K562 (cell line): ENCODE data around the gene DYSF. TPM values are rescaled to one million over a fixed set of nuclear protein-coding genes. Genes with fewer than 3 reads are reported as not detected.
A peak's percentile ranks its signal among the peaks of the same experiment; 100 is the strongest.

ENCODE experiments used
- ATAC-seq: fragments of 200-7000 bp; cut with Tn5 transposase; 3 replicates; pipeline ENCODE4 v1.9.1; 2020; ENCODE audit warnings: moderate library complexity
- BruUV-seq: library from RNA; stranded (reverse); fragments of 400-500 nt; replicated peaks from 2 replicates; lab custom pipeline; 2021; lab: Mats Ljungman, UMichigan
- CTCF ChIA-PET: fragments of 300-600 bp; formaldehyde crosslinking; extraction: SDS; loops from one replicate; lab custom pipeline; 2021; ENCODE audit warnings: low intra/inter-chr PET ratio; lab: Yijun Ruan, JAX
- POLR2A ChIA-PET: fragments of 300-600, 350-650 bp; sonication (Branson Sonifier 250); formaldehyde crosslinking; extraction: SDS; loops from one replicate; lab custom pipeline; 2021; ENCODE audit warnings: antibody characterized with exemption, inconsistent platforms; lab: Yijun Ruan, JAX
- DNase-seq, 4 experiments: peaks; one replicate each; pipeline versions ENCODE4 v3.0.0 to v3.0.0-alpha.2; 2011 to 2018; ENCODE audit warnings: low spot score in 3 of 4, mixed read lengths in 3 of 4; ENCODE audit errors: extremely low read depth in 1 of 4
- FAIRE-seq: peaks from 2 replicates; lab custom pipeline; 2011; peaks lifted over from hg19 to GRCh38; lab: Jason Lieb, UNC
- H2AFZ ChIP-seq: 2 replicates; pipeline ENCODE4 v1.6.0; 2011; ENCODE audit warnings: low read depth, low read length, control low read depth, inconsistent platforms
- H3K27ac ChIP-seq: fragments of 200-600 bp; 3 replicates; pipeline ENCODE4 v1.8.0; 2011; ENCODE audit warnings: low read depth, mild to moderate bottlenecking, control low read depth, inconsistent platforms, low read length, moderate library complexity, mixed read lengths; ENCODE audit errors: extremely low read depth
- H3K27me3 ChIP-seq, 2 experiments: fragments of 300-600 bp in 1 of 2; 2 replicates in 1 of 2; 3 replicates in 1 of 2; pipeline versions ENCODE4 v1.6.0 to v1.8.0; 2011; ENCODE audit warnings: inconsistent platforms in 2 of 2, low read length in 2 of 2, mild to moderate bottlenecking in 1 of 2, mixed read lengths in 1 of 2, moderate library complexity in 1 of 2; ENCODE audit not compliant: control insufficient read depth in 2 of 2, insufficient read depth in 2 of 2
- H3K36me3 ChIP-seq: fragments of 300-600 bp; 3 replicates; pipeline ENCODE4 v1.8.0; 2011; ENCODE audit warnings: mild to moderate bottlenecking, low read length, inconsistent platforms; ENCODE audit not compliant: control insufficient read depth, insufficient read depth
- H3K4me1 ChIP-seq, 2 experiments: fragments of 200-600 bp in 1 of 2; replicated peaks in 1 of 2; 2 replicates in 1 of 2; 3 replicates in 1 of 2; pipeline versions ENCODE4 v1.5.1 to v1.8.0; 2011; ENCODE audit warnings: inconsistent platforms in 2 of 2, low read length in 2 of 2, mild to moderate bottlenecking in 1 of 2, mixed read lengths in 1 of 2, moderate library complexity in 1 of 2; ENCODE audit not compliant: control insufficient read depth in 2 of 2, insufficient read depth in 2 of 2
- H3K4me2 ChIP-seq: 2 replicates; pipeline ENCODE4 v1.6.1; 2011; ENCODE audit warnings: low read length, control low read depth, inconsistent platforms, mixed read lengths; ENCODE audit not compliant: insufficient read depth
- H3K4me3 ChIP-seq: fragments of 200-600 bp; sonication (generic), shearing (Covaris generic); 2 replicates; pipeline ENCODE4 v1.5.1; 2016; ENCODE audit warnings: control low read depth, inconsistent platforms
- H3K79me2 ChIP-seq: fragments of 200-600 bp; 3 replicates; pipeline ENCODE4 v1.8.0; 2011; ENCODE audit warnings: low read length, inconsistent platforms; ENCODE audit not compliant: control insufficient read depth, insufficient read depth
- H3K9ac ChIP-seq, 2 experiments: 2 replicates each; pipeline versions ENCODE4 v1.6.0 to v1.6.1; 2011; ENCODE audit warnings: low read depth in 2 of 2, low read length in 2 of 2, control low read depth in 1 of 2, inconsistent platforms in 1 of 2, mild to moderate bottlenecking in 1 of 2, mixed read lengths in 1 of 2; ENCODE audit not compliant: insufficient read depth in 1 of 2
- H3K9me1 ChIP-seq: one replicate; pipeline ENCODE4 v1.6.0; 2011; ENCODE audit warnings: inconsistent platforms, mild to moderate bottlenecking, low read length, moderate library complexity; ENCODE audit not compliant: control insufficient read depth, insufficient read depth
- H3K9me3 ChIP-seq: replicated peaks from 2 replicates; pipeline ENCODE4 v1.5.1; 2011; ENCODE audit warnings: low read depth, low read length, inconsistent platforms; ENCODE audit not compliant: control insufficient read depth, insufficient read depth
- H4K20me1 ChIP-seq: replicated peaks from 2 replicates; pipeline ENCODE4 v1.6.1; 2011; ENCODE audit warnings: low read length, inconsistent platforms, mixed read lengths; ENCODE audit not compliant: control insufficient read depth, insufficient read depth
- ATF7 ChIP-seq: fragments of 450-650 bp; IDR thresholded peaks from 2 replicates; pipeline ENCODE4 v1.7.1; 2014; ENCODE audit warnings: mild to moderate bottlenecking, moderate library complexity
- CREM ChIP-seq: IDR thresholded peaks from 2 replicates; pipeline ENCODE4 v1.6.1; 2014; ENCODE audit warnings: antibody characterized with exemption, low read depth
- CUX1 ChIP-seq: fragments of 200-800 bp; sonication (Bioruptor generic); IDR thresholded peaks from 2 replicates; pipeline ENCODE4 v1.6.1; 2016; ENCODE audit warnings: missing genetic modification characterization, missing compliant biosample characterization
- JUND ChIP-seq, 2 experiments: IDR thresholded peaks; 2 replicates in 1 of 2; 3 replicates in 1 of 2; pipeline ENCODE4 v1.6.1; 2011; ENCODE audit warnings: borderline replicate concordance in 2 of 2, low read depth in 2 of 2, low read length in 2 of 2, improper control_type of control experiment in 1 of 2, missing biosample characterization in 1 of 2, missing genetic modification characterization in 1 of 2, missing genetic modification reagents in 1 of 2
- NCOA1 ChIP-seq: fragments of 450-650 bp; IDR thresholded peaks from 2 replicates; pipeline ENCODE4 v1.6.1; 2016; ENCODE audit warnings: low read depth
- RAD21 ChIP-seq, 2 experiments: fragments of 250-450 bp in 1 of 2; fragments of 450-650 bp in 1 of 2; sonication (Bioruptor Pico) in 1 of 2; formaldehyde crosslinking in 1 of 2; IDR thresholded peaks in 1 of 2; conservative IDR thresholded peaks in 1 of 2; 2 replicates each; pipeline versions ENCODE4 v1.4.0 to v1.8.0; 2020 to 2022; ENCODE audit warnings: mild to moderate bottlenecking in 2 of 2, moderate library complexity in 1 of 2
- RREB1 ChIP-seq: fragments of 250-450 bp; sonication (Bioruptor Pico); IDR thresholded peaks from 2 replicates; pipeline ENCODE4 v1.4.0; 2020
- WGBS: fragments of 100-300 bp; shearing (Covaris generic); methylation state at CpG from one replicate; pipeline ENCODE4 v1.1.6; 2016; ENCODE audit warnings: low coverage, mixed read lengths; ENCODE audit not compliant: insufficient coverage; ENCODE audit errors: missing lambda C conversion rate; 5-methylcytosine and 5-hydroxymethylcytosine counted together
- in situ Hi-C: fragments of 300-500 bp; cut with MboI; formaldehyde crosslinking; loops from 4 replicates; pipeline ENCODE4 v1.15.0; 2018; ENCODE audit warnings: inconsistent platforms, mixed read lengths
- intact Hi-C: fragments of 100-400 bp; cut with micrococcal nuclease; formaldehyde crosslinking; loops from 2 replicates; pipeline ENCODE4 v1.14.2; 2022
- polyA plus RNA-seq, 8 experiments: library from polyadenylated mRNA; depleted of rRNA in 4 of 8; stranded (reverse) in 5 of 8; unstranded in 3 of 8; fragments of >200 nt; fragmentation: Nextera tagmentation in 2 of 8; fragmentation: Illumina TruSeq in 1 of 8; extraction: Ambion mirVana in 2 of 8; extraction: Trizol in 1 of 8; gene quantifications; 2 replicates each; pipeline versions ENCODE4 v1.2.1 to v1.2.3, GENCODE V29; 2011 to 2014; ENCODE audit warnings: inconsistent platforms in 1 of 8, missing spikeins in 1 of 8
- total RNA-seq, 7 experiments: library from RNA; depleted of rRNA in 6 of 7; stranded (reverse); fragments of >200 nt in 6 of 7; fragmentation: Illumina TruSeq in 2 of 7; extraction: Trizol in 2 of 7; gene quantifications; 2 replicates each; pipeline versions ENCODE4 v1.2.1 to v1.2.3, GENCODE V29; 2011 to 2021; ENCODE audit warnings: low replicate concordance in 1 of 7
- TF ChIP-seq, protein P1 (sequence below), 2 experiments: fragments of 450-650 bp in 1 of 2; sonication (generic) in 1 of 2; formaldehyde crosslinking in 1 of 2; IDR thresholded peaks in 1 of 2; conservative IDR thresholded peaks in 1 of 2; 2 replicates each; pipeline versions ENCODE4 v1.6.1 to v1.8.1; 2016 to 2023; ENCODE audit warnings: mild to moderate bottlenecking in 2 of 2, moderate library complexity in 2 of 2, inconsistent platforms in 1 of 2, missing genetic modification reagents in 1 of 2

DYSF gene
- total and polyA plus RNA-seq, 9 of the 15 experiments (the other 6 are each of a cell fraction or from before 2014, with no cell fraction given): 0.01 to 0.80 (median 0.29) TPM

GRCh38 chr2:71552861-71553301, 99.5 kb downstream of the DYSF start:
- peak; percentile 51 for ATAC-seq
- no TSS peak for BruUV-seq
- Histone ChIP-seq H4K20me1 (no peaks in the 10 kb centered on the region; the same call in 1 of the 2 replicates), H3K4me1 (no peaks in the 10 kb centered on the region), H3K36me3 (no peaks in the 10 kb centered on the region), H3K79me2 (no peaks in the 10 kb centered on the region), H3K27ac (no peak overlapping the region), H2AFZ (no peak overlapping the region), H3K9me1 (no peaks in the 10 kb centered on the region), H3K27me3 (peaks cover 0 to 11% of the 10 kb centered on the region in 2 experiments; a peak in 1 of 5 replicates), H3K9ac (no peak overlapping the region), H3K4me3 (no peak overlapping the region), H3K9me3 (no peaks in the 10 kb centered on the region), H3K4me2 (no peak overlapping the region)
- 15% methylated on average over 15 of the region's 15 CpGs for WGBS
- FAIRE-seq: no peak
- CTCF ChIA-PET: no interaction called here
- no peak for DNase-seq
- TF ChIP-seq, protein P1, sequence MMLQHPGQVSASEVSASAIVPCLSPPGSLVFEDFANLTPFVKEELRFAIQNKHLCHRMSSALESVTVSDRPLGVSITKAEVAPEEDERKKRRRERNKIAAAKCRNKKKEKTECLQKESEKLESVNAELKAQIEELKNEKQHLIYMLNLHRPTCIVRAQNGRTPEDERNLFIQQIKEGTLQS (IDR thresholded peaks at IDR 0.05): peak; percentile 63; the same call in 1 of the 2 replicates
- TF ChIP-seq, protein P1 (CRISPR knock-in tag; conservative IDR thresholded peaks at IDR 0.05): no peak
- no peak for TF ChIP-seq RREB1 (CRISPR knock-in tag)
- TF ChIP-seq JUND (IDR thresholded peaks at IDR 0.05; ENCODE audit: borderline replicate concordance, low read depth, low read length): peak; percentile 19; the same call in 1 of the 2 replicates
- TF ChIP-seq JUND (tag; IDR thresholded peaks at IDR 0.05; ENCODE audit: borderline replicate concordance, low read depth, low read length): no peak
- peak; percentile 23; the same call in 1 of the 2 replicates for TF ChIP-seq CREM
- TF ChIP-seq RAD21 (CRISPR knock-in tag; conservative IDR thresholded peaks at IDR 0.05 in 1 of 2, IDR thresholded peaks at IDR 0.05 in 1 of 2): 0 out of 4 replicates have a peak, but pooled peaks of 1 of the 2 experiments have one; percentile 9
- TF ChIP-seq CUX1: no peak
- no peak for TF ChIP-seq NCOA1
- peak; percentile 63; the same call in 1 of the 2 replicates for TF ChIP-seq ATF7
- POLR2A ChIA-PET: no interaction called here
- in situ Hi-C loops (loop anchor here (5.0 kb wide), 1 partner anchor 234 kb away; no protein-coding TSS in a partner anchor), intact Hi-C loops (no loop called here)
